Measurements from ENCODE around the gene KIF2A. TPM values are rescaled to one million over a fixed set of nuclear protein-coding genes. Genes with fewer than 3 reads are reported as not detected.

Gene KIF2A
- total RNA-seq, 1 donor from 2014 or later: 96.2 TPM

DNA sequence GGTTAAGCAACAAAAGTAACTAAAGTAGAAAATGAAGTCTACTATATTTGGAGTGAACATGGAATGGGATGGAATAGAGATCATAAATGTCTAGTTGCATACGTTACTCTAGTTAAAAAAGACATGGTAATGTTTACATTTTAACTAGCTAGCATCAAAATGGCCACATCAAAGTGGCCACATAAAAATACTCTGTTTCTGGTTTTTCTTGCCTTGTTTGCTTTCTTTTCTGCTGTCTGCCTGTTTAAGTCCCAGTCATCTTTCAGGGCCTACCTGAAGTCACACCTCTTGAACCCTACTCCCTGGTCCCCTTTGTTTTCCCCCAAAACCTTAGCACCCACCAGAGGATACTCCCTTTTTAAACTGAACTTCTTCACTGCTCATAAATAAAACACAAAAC is 6.4 kb upstream of the KIF2A start:
- Mint-ChIP-seq H3K27ac (ENCODE audit: unreplicated experiment) (no peak overlapping the region), H3K4me1 (no peaks in the 10 kb centered on the region), H3K27me3 (ENCODE audit: low read depth) (peaks cover 5% of the 10 kb centered on the region), H3K4me3 (no peak overlapping the region), H3K9me3 (no peaks in the 10 kb centered on the region), H3K36me3 (ENCODE audit: low read depth) (no peaks in the 10 kb centered on the region)
- DNase-seq (ENCODE audit: low read depth, low spot score): no peak
- TF ChIP-seq, protein P1, sequence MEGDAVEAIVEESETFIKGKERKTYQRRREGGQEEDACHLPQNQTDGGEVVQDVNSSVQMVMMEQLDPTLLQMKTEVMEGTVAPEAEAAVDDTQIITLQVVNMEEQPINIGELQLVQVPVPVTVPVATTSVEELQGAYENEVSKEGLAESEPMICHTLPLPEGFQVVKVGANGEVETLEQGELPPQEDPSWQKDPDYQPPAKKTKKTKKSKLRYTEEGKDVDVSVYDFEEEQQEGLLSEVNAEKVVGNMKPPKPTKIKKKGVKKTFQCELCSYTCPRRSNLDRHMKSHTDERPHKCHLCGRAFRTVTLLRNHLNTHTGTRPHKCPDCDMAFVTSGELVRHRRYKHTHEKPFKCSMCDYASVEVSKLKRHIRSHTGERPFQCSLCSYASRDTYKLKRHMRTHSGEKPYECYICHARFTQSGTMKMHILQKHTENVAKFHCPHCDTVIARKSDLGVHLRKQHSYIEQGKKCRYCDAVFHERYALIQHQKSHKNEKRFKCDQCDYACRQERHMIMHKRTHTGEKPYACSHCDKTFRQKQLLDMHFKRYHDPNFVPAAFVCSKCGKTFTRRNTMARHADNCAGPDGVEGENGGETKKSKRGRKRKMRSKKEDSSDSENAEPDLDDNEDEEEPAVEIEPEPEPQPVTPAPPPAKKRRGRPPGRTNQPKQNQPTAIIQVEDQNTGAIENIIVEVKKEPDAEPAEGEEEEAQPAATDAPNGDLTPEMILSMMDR (conservative IDR thresholded peaks at IDR 0.05): no peak

DNA sequence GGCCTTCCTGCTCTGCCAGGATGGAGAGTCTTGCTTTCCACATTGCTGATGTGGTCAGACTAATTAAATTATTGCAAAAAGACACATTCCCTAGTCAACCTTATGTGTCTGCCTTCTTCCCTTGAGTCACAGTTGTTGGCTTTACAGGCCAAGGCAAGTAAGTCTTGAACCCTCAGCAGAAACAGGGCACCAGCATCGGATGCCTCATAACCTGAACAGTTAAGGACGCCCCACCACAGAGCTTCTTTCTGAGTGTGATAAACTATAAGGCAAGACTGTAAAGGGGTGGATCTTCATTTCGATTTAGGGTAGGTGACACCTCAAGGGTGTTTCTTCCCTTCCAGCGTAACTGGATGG is 670 bp upstream of the KIF2A start:
- H3K27ac Mint-ChIP-seq (ENCODE audit: unreplicated experiment): peak overlapping the region; percentile 88
- DNase-seq (ENCODE audit: low read depth, low spot score): no peak
- no peaks in the 10 kb centered on the region for H3K9me3 Mint-ChIP-seq
- peak overlapping the region; percentile 83 for H3K4me3 Mint-ChIP-seq
- H3K27me3 Mint-ChIP-seq (ENCODE audit: low read depth): no peaks in the 10 kb centered on the region
- H3K4me1 Mint-ChIP-seq: peaks cover 34% of the 10 kb centered on the region
- H3K36me3 Mint-ChIP-seq (ENCODE audit: low read depth): peaks cover 2% of the 10 kb centered on the region
- TF ChIP-seq, protein P1 (conservative IDR thresholded peaks at IDR 0.05): no peak

DNA sequence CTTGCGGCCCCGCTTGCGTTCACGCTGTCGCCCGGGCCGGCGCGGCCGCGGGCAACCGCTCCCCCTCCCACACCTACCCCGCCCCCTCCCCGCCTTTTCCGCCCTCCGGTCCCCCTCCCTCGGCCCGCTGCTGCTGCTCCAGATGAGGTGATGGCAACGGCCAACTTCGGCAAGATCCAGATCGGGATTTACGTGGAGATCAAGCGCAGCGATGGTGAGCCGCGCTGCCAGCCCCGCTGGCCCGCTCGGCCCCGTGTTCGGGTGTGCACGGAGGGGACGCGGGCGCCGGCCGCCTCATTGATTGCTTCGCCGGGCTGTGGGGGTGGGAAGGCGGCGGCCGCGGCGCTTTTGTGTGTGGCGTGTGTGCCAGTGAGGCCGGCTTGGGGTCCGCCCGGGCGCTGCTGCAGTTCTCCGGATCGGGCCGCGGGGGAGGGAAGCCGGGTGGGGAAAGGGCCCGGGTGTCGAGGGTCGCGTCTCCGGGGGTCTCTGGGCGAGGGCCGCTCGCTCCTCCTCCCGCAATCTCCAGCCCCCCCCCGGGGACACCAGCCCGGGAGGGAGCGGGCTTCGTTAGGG is 403 bp downstream of the KIF2A start:
- peak; percentile 53 for DNase-seq (ENCODE audit: low read depth, low spot score)
- H3K27ac Mint-ChIP-seq (ENCODE audit: unreplicated experiment): peak overlapping the region; percentile 84

GRCh38 chr5:62306896-62307689 is 1.1 kb downstream of the KIF2A start:
- H3K4me1 Mint-ChIP-seq: peaks cover 49% of the 10 kb centered on the region
- no peak for DNase-seq (ENCODE audit: low read depth, low spot score)

More for the DNA sequence above, 403 bp downstream of the KIF2A start:
- Mint-ChIP-seq H3K36me3 (ENCODE audit: low read depth) (peaks cover 2% of the 10 kb centered on the region), H3K4me1 (peaks cover 43% of the 10 kb centered on the region), H3K4me3 (peak overlapping the region; percentile 95), H3K9me3 (no peaks in the 10 kb centered on the region), H3K27me3 (ENCODE audit: low read depth) (no peaks in the 10 kb centered on the region)
- TF ChIP-seq, protein P1 (conservative IDR thresholded peaks at IDR 0.05): no peak

DNA sequence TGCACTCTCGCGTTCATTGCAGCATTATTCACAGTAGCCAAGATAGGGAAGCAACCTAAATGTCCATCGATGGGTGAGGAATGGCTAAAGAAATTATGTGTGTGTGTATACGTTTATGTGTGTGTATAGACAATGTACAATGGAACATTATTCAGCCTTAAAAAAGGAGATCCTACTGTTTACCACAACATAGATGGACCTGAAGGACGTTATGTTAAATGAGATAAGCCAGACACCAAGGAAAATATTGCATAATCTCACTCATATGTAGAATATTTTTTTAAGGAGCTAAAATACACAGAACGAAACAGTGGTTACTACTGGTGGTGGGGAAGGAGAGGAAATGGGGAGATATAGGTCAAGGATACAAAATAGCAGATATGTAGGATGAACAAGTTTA is 2.4 kb downstream of the KIF2A start:
- Mint-ChIP-seq H3K4me1 (peaks cover 50% of the 10 kb centered on the region), H3K4me3 (peak overlapping the region; percentile 95), H3K27ac (ENCODE audit: unreplicated experiment) (peak overlapping the region; percentile 46), H3K27me3 (ENCODE audit: low read depth) (no peaks in the 10 kb centered on the region), H3K36me3 (ENCODE audit: low read depth) (peaks cover 2% of the 10 kb centered on the region), H3K9me3 (no peaks in the 10 kb centered on the region)
- no peak for DNase-seq (ENCODE audit: low read depth, low spot score)
- TF ChIP-seq, protein P1 (conservative IDR thresholded peaks at IDR 0.05): no peak

More at GRCh38 chr5:62306896-62307689, 1.1 kb downstream of the KIF2A start:
- H3K9me3 Mint-ChIP-seq: no peaks in the 10 kb centered on the region
- H3K36me3 Mint-ChIP-seq (ENCODE audit: low read depth): peaks cover 2% of the 10 kb centered on the region
- peak overlapping the region; percentile 95 for H3K4me3 Mint-ChIP-seq
- H3K27ac Mint-ChIP-seq (ENCODE audit: unreplicated experiment): peak overlapping the region; percentile 96
- TF ChIP-seq, protein P1 (conservative IDR thresholded peaks at IDR 0.05): no peak
- H3K27me3 Mint-ChIP-seq (ENCODE audit: low read depth): no peaks in the 10 kb centered on the region
